HG03575 (cell line): ENCODE results near the gene OLR1.
"Not testable (repeated sequence)": the region's sequence is repeated elsewhere in the genome, so short reads cannot be mapped to it uniquely, and the experiment has no call there.

Experiments
- ATAC-seq: cut with Tn5 transposase; IDR thresholded peaks from one replicate; pipeline ENCODE4 v1.9.1; 2021; ENCODE audit not compliant: unreplicated experiment, insufficient number of reproducible peaks, low FRiP score; ENCODE audit errors: extremely low read depth

Gene OLR1

GRCh38 chr12:10171973-10172728, at the start of gene OLR1:
TSS of gene OLR1 (minus strand) at chr12:10172132. CDS start at chr12:10172077, 55 bp downstream.
- no peak for ATAC-seq

GRCh38 chr12:10220398-10221077, 48.6 kb upstream of the OLR1 start:
- ATAC-seq = no peak

- no peak for ATAC-seq
These were observed 46.1 kb upstream of the OLR1 start for GRCh38 chr12:10218021-10218420.

GRCh38 chr12:10215946-10216345, 44.0 kb upstream of the OLR1 start:
- not testable (repeated sequence) for ATAC-seq

GRCh38 chr12:10215436-10215835, 43.5 kb upstream of the OLR1 start:
- ATAC-seq = no peak

- no peak for ATAC-seq
These were observed 42.9 kb upstream of the OLR1 start for GRCh38 chr12:10214895-10215267.

- no peak for ATAC-seq
These were observed 42.4 kb upstream of the OLR1 start for GRCh38 chr12:10214136-10214894.

GRCh38 chr12:10213168-10214135, 41.5 kb upstream of the OLR1 start:
- no peak for ATAC-seq

GRCh38 chr12:10212739-10213131, 40.8 kb upstream of the OLR1 start, which contains the start of gene GABARAPL1:
TSS of gene GABARAPL1 (plus strand) at chr12:10212877. CDS start at chr12:10213130, 253 bp downstream.
- no peak for ATAC-seq

- ATAC-seq = no peak
These were observed 40.2 kb upstream of the OLR1 start for GRCh38 chr12:10211940-10212738.

GRCh38 chr12:10211101-10211939, 39.4 kb upstream of the OLR1 start:
- no peak for ATAC-seq

GRCh38 chr12:10210225-10210624, 38.3 kb upstream of the OLR1 start:
- ATAC-seq = no peak

GRCh38 chr12:10207136-10207535, 35.2 kb upstream of the OLR1 start:
- ATAC-seq = no peak

GRCh38 chr12:10205220-10205807, 33.4 kb upstream of the OLR1 start:
- ATAC-seq = no peak

GRCh38 chr12:10204495-10204894, 32.6 kb upstream of the OLR1 start:
- ATAC-seq = not testable (repeated sequence)

GRCh38 chr12:10197879-10198278, 25.9 kb upstream of the OLR1 start:
- no peak for ATAC-seq

GRCh38 chr12:10196210-10196609, 24.3 kb upstream of the OLR1 start:
- peak; percentile 49 for ATAC-seq
